ENCODE measurements around the gene LMNA.

DNA sequence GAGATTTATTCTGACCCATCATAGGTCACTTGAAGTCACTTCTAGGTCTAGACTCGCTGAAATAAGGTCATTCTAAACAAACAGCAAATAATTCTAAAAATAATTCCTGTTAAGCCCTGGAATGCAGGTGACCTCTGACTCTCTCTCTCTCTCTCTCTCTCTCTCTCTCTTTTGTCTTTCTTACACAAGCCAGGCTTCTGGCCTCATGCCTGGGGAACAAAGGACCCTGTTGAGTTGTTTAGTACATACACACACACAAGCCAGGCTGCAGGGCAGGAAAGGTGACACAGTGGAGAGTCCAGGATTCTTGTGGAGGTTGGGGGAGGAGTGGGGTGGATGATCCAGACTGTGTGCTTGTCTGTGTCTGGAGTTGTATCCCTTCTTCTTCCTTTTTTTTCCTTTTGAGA, 28.3 kb upstream of the LMNA start:
- no peak for TF ChIP-seq TARDBP (IDR thresholded peaks at IDR 0.05)
- TF ChIP-seq FOXM1 (IDR thresholded peaks at IDR 0.05; ENCODE audit: borderline replicate concordance): no peak
- no peak for TF ChIP-seq SP1 (IDR thresholded peaks at IDR 0.05)
- TF ChIP-seq NFRKB (IDR thresholded peaks at IDR 0.05): no peak
- TF ChIP-seq LEF1 (IDR thresholded peaks at IDR 0.05; ENCODE audit: borderline replicate concordance): no peak
- no peak for TF ChIP-seq FOXA1 (IDR thresholded peaks at IDR 0.05)
- no peak for TF ChIP-seq BHLHE40 (IDR thresholded peaks at IDR 0.05; ENCODE audit: borderline replicate concordance)
- no peak for TF ChIP-seq FOXK2 (IDR thresholded peaks at IDR 0.05)
- no peak for TF ChIP-seq HDGF (IDR thresholded peaks at IDR 0.05; ENCODE audit: borderline replicate concordance)
- no peak for TF ChIP-seq ELF4 (IDR thresholded peaks at IDR 0.05)
- no peak for TF ChIP-seq ZNF384 (IDR thresholded peaks at IDR 0.05)
- no peak for TF ChIP-seq SUZ12 (IDR thresholded peaks at IDR 0.05)
